ENCODE results near the gene ARMC5. TPM values are rescaled to one million over a fixed set of nuclear protein-coding genes. Genes with fewer than 3 reads are reported as not detected.

ARMC5 gene
- total and polyA plus RNA-seq, 10 of the 15 experiments (the other 5 are each of a cell fraction or from before 2014, with no cell fraction given): 0.06 to 13.2 (median 5.6) TPM

- CTCF ChIA-PET: no interaction called here
- WGBS (ENCODE audit: insufficient coverage, insufficient replicate concordance, low lambda C conversion rate, missing lambda C conversion rate): 88% methylated on average over 10 of the region's 10 CpGs
- SMC1A ChIA-PET (ENCODE audit: uncharacterized antibody, unreplicated experiment): interaction anchor here (0.7 to 1.6 kb wide), 2 partner anchors 36 to 61 kb away, joined by 3 to 4 read pairs; no protein-coding TSS in a partner anchor
- Histone ChIP-seq H3K27me3 (replicated peaks in 1 of 2; ENCODE audit: control insufficient read depth in 2 of 2, insufficient read depth in 2 of 2, low read length in 1 of 2) (no peaks in the 10 kb centered on the region), H3K4me2 (ENCODE audit: control insufficient read depth, insufficient read depth) (no peak overlapping the region), H3K9me3 (replicated peaks; ENCODE audit: control insufficient read depth, insufficient read depth, low read length) (no peaks in the 10 kb centered on the region), H3K79me2 (ENCODE audit: control insufficient read depth, insufficient read depth, low read length) (no peaks in the 10 kb centered on the region), H3K36me3 (ENCODE audit: control insufficient read depth in 2 of 2, insufficient read depth in 2 of 2, low read length in 1 of 2) (no peaks in the 10 kb centered on the region; a peak in 3 of 4 replicates), H3K9ac (ENCODE audit: control insufficient read depth, insufficient read depth, low read length) (no peak overlapping the region), H3K4me3 (no peak overlapping the region), H3K4me1 (ENCODE audit: control insufficient read depth, insufficient read depth, low read length) (no peaks in the 10 kb centered on the region), H2AFZ (ENCODE audit: control insufficient read depth, low read depth, low read length) (no peak overlapping the region), H3K27ac (ENCODE audit: control insufficient read depth, insufficient read depth) (no peak overlapping the region), H4K20me1 (ENCODE audit: control insufficient read depth, insufficient read depth) (no peaks in the 10 kb centered on the region)
- RAD21 ChIA-PET (ENCODE audit: unreplicated experiment): no interaction called here
- FAIRE-seq (no peak), ATAC-seq (no peak), DNase-seq (ENCODE audit: low read depth, low spot score) (no peak)
- POLR2A ChIA-PET: no interaction called here
- intact Hi-C loops (cut with micrococcal nuclease; ENCODE audit: unreplicated experiment) (no loop called here), in situ Hi-C loops (cut with MboI) (no loop called here)
- BruUV-seq (replicated peaks): no TSS peak
- no peak for TF ChIP-seq SPI1 (IDR thresholded peaks at IDR 0.05; ENCODE audit: borderline replicate concordance, insufficient read depth, low read depth, low read length)
- TF ChIP-seq ZNF622 (IDR thresholded peaks at IDR 0.05): no peak
- no peak for TF ChIP-seq KAT2A (conservative IDR thresholded peaks at IDR 0.05; ENCODE audit: control insufficient read depth, low read depth, low read length)
- TF ChIP-seq POU2F2 (IDR thresholded peaks at IDR 0.05; ENCODE audit: borderline replicate concordance, low read depth, low read length): no peak
- no peak for TF ChIP-seq DPF2 (IDR thresholded peaks at IDR 0.05)
- no peak for TF ChIP-seq SREBF2 (IDR thresholded peaks at IDR 0.05; ENCODE audit: low read length)
- TF ChIP-seq STAT3 (IDR thresholded peaks at IDR 0.05; ENCODE audit: low read depth, low read length): no peak
- TF ChIP-seq ZNF592 (IDR thresholded peaks at IDR 0.05): no peak
- no peak for TF ChIP-seq NFIC (IDR thresholded peaks at IDR 0.05; ENCODE audit: low read depth, low read length)
- no peak for TF ChIP-seq ZNF217 (IDR thresholded peaks at IDR 0.05)
- TF ChIP-seq RCOR1 (conservative IDR thresholded peaks at IDR 0.05; ENCODE audit: low read depth, low read length): no peak
- TF ChIP-seq IRF5 (IDR thresholded peaks at IDR 0.05; ENCODE audit: borderline replicate concordance): no peak
- TF ChIP-seq CBX5 (IDR thresholded peaks at IDR 0.05; ENCODE audit: low read depth): no peak
- TF ChIP-seq TCF3 (IDR thresholded peaks at IDR 0.05; ENCODE audit: borderline replicate concordance, insufficient read depth, low read depth, low read length): no peak
- TF ChIP-seq CUX1 (IDR thresholded peaks at IDR 0.05; ENCODE audit: insufficient replicate concordance, low read depth, low read length): no peak
Measured at GRCh38 chr16:31496670-31497069, 37.4 kb downstream of the ARMC5 start.

Measured in GM12878 (cell line).